C1 segment of cervical spinal cord (tissue), 14 donors: ENCODE results near the gene TIAM1.
"Not testable (repeated sequence)": the region's sequence is repeated elsewhere in the genome, so short reads cannot be mapped to it uniquely, and the experiment has no call there.

Experiments
- DNase-seq, 14 donors: peaks; one replicate each; lab custom pipeline; 2025; lab: John Stamatoyannopoulos, UW

The TIAM1 gene

GRCh38 chr21:31255896-31256295 is 88.2 kb downstream of the TIAM1 start:
- DNase-seq, result no peak

GRCh38 chr21:31255036-31255435 is 89.0 kb downstream of the TIAM1 start:
- no peak for DNase-seq

- peak in 1 of 14 donors; percentile 78 for DNase-seq
These were observed 89.9 kb downstream of the TIAM1 start for GRCh38 chr21:31254131-31254530.

- peak in 1 of 14 donors; percentile 81 for DNase-seq
These were observed 90.4 kb downstream of the TIAM1 start for GRCh38 chr21:31253684-31254083.

- DNase-seq, result peak in 1 of 14 donors; percentile 55
These were observed 91.5 kb downstream of the TIAM1 start for GRCh38 chr21:31252611-31253010.

- DNase-seq, result peak in 1 of 14 donors; percentile 78
These were observed 92.0 kb downstream of the TIAM1 start for GRCh38 chr21:31252091-31252490.

- DNase-seq, result no peak
These were observed 92.4 kb downstream of the TIAM1 start for GRCh38 chr21:31251686-31252085.

GRCh38 chr21:31248598-31248997 is 95.5 kb downstream of the TIAM1 start:
- DNase-seq, result no peak

- DNase-seq, result no peak
These were observed 100.5 kb downstream of the TIAM1 start for GRCh38 chr21:31243611-31244010.

- DNase-seq, result no peak
These were observed 107.5 kb downstream of the TIAM1 start for GRCh38 chr21:31236528-31236927.

- no peak for DNase-seq
These were observed 108.2 kb downstream of the TIAM1 start for GRCh38 chr21:31235671-31236450.

GRCh38 chr21:31234936-31235335 is 109.1 kb downstream of the TIAM1 start:
- peak in 1 of 14 donors; percentile 84 for DNase-seq

GRCh38 chr21:31233711-31234110 is 110.3 kb downstream of the TIAM1 start:
- DNase-seq, result peak in 1 of 14 donors; percentile 75

- DNase-seq, result no peak
These were observed 111.7 kb downstream of the TIAM1 start for GRCh38 chr21:31232344-31232743.

- DNase-seq, result no peak
These were observed 113.1 kb downstream of the TIAM1 start for GRCh38 chr21:31230937-31231336.

GRCh38 chr21:31228723-31229122 is 115.3 kb downstream of the TIAM1 start:
- not testable (repeated sequence) for DNase-seq

- no peak for DNase-seq
These were observed 118.3 kb downstream of the TIAM1 start for GRCh38 chr21:31225713-31226112.

- no peak for DNase-seq
These were observed 121.9 kb downstream of the TIAM1 start for GRCh38 chr21:31222142-31222541.

- peak in 2 of 14 donors; percentile 4 to 21 for DNase-seq
These were observed 123.0 kb downstream of the TIAM1 start for GRCh38 chr21:31221043-31221442.

GRCh38 chr21:31220575-31220974 is 123.5 kb downstream of the TIAM1 start:
- peak in 3 of 14 donors; percentile 9 to 28 (median 23) for DNase-seq

- peak in 5 of 14 donors; percentile 7 to 60 (median 13) for DNase-seq
These were observed 125.0 kb downstream of the TIAM1 start for GRCh38 chr21:31218830-31219608.

- DNase-seq, result no peak
These were observed 127.9 kb downstream of the TIAM1 start for GRCh38 chr21:31216206-31216605.

- no peak for DNase-seq
These were observed 130.3 kb downstream of the TIAM1 start for GRCh38 chr21:31213787-31214186.
